OCI-LY7 (cell line): ENCODE measurements around the gene PSENEN.

Experiments
- EZH2phosphoT487 ChIP-seq: fragments of 200-600 bp; sonication (generic); IDR thresholded peaks from 2 replicates; pipeline ENCODE4 v1.6.1; 2018; ENCODE audit warnings: low read depth, borderline replicate concordance, mild to moderate bottlenecking, mixed run types, antibody characterized with exemption, low read length, moderate library complexity, mixed read lengths
- TF ChIP-seq, protein P1 (sequence below): fragments of 200-600 bp; sonication (generic); conservative IDR thresholded peaks from 2 replicates; pipeline ENCODE4 v1.5.1; 2014; ENCODE audit warnings: mild to moderate bottlenecking, antibody characterized with exemption, low read length, moderate library complexity, mixed read lengths

DNA sequence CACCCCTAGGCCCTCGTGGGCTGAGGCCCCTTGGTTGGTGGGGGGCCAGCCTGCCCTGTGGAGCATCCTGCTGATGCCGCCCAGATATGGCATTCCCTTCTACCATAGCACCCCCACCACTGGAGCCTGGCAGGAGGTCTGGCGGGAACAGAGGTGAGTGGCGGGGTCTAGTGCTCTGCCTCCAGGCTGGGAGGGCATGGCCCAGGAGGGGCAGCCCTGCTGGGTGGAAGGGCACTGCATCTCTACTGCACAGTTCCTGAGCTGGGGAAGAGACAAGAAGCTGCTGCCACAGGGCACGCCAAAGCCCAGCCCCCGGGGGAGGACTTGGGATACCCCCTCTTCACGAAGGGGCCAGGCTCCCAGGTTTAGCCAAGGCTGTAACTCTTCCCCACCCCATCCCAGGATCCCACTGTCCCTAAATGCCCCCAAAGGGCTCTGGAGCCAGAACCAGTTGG is 30.1 kb upstream of the PSENEN start:
- TF ChIP-seq, protein P1, sequence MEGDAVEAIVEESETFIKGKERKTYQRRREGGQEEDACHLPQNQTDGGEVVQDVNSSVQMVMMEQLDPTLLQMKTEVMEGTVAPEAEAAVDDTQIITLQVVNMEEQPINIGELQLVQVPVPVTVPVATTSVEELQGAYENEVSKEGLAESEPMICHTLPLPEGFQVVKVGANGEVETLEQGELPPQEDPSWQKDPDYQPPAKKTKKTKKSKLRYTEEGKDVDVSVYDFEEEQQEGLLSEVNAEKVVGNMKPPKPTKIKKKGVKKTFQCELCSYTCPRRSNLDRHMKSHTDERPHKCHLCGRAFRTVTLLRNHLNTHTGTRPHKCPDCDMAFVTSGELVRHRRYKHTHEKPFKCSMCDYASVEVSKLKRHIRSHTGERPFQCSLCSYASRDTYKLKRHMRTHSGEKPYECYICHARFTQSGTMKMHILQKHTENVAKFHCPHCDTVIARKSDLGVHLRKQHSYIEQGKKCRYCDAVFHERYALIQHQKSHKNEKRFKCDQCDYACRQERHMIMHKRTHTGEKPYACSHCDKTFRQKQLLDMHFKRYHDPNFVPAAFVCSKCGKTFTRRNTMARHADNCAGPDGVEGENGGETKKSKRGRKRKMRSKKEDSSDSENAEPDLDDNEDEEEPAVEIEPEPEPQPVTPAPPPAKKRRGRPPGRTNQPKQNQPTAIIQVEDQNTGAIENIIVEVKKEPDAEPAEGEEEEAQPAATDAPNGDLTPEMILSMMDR = no peak
- TF ChIP-seq EZH2phosphoT487 = no peak
